ENCODE data around the gene BBS9.

- TF ChIP-seq CTCF (conservative IDR thresholded peaks at IDR 0.05), result no peak
- TF ChIP-seq ZFX (IDR thresholded peaks at IDR 0.05), result no peak
Observed at GRCh38 chr7:33589911-33590310, 460.5 kb downstream of the BBS9 start.

Measured in C4-2B (cell line).